GM23248 (cell line): ENCODE results near the gene FBXO42. TPM values are rescaled to one million over a fixed set of nuclear protein-coding genes. Genes with fewer than 3 reads are reported as not detected.

Experiments
- DNase-seq: peaks from one replicate; pipeline ENCODE4 v3.0.0-alpha.2; 2015
- H2AFZ ChIP-seq: fragments of 200-600 bp; sonication (generic); 2 replicates; pipeline ENCODE4 v1.6.1; 2016; ENCODE audit warnings: antibody characterized with exemption
- H3F3A ChIP-seq: fragments of 200-600 bp; sonication (generic); 2 replicates; pipeline ENCODE4 v1.6.1; 2016; ENCODE audit warnings: mild to moderate bottlenecking, antibody characterized with exemption, mixed run types; ENCODE audit not compliant: insufficient read depth
- H3K27ac ChIP-seq: fragments of 200-600 bp; sonication (generic); 2 replicates; pipeline ENCODE4 v1.5.1; 2016; ENCODE audit warnings: mild to moderate bottlenecking
- H3K27me3 ChIP-seq: fragments of 200-600 bp; sonication (generic); replicated peaks from 2 replicates; pipeline ENCODE4 v1.6.1; 2016; ENCODE audit warnings: mild to moderate bottlenecking; ENCODE audit not compliant: insufficient read depth
- H3K36me3 ChIP-seq: fragments of 200-600 bp; sonication (generic); 2 replicates; pipeline ENCODE4 v1.6.1; 2016; ENCODE audit warnings: low read depth, mild to moderate bottlenecking
- H3K4me1 ChIP-seq: fragments of 200-600 bp; sonication (generic); 2 replicates; pipeline ENCODE4 v1.6.1; 2016; ENCODE audit warnings: mild to moderate bottlenecking; ENCODE audit not compliant: insufficient read depth
- H3K4me2 ChIP-seq: fragments of 200-600 bp; sonication (generic); one replicate; pipeline ENCODE4 v1.6.1; 2016; ENCODE audit warnings: mild to moderate bottlenecking; ENCODE audit not compliant: unreplicated experiment
- H3K4me3 ChIP-seq: fragments of 200-600 bp; sonication (generic); 2 replicates; pipeline ENCODE4 v1.5.1; 2016; ENCODE audit warnings: mild to moderate bottlenecking
- H3K79me2 ChIP-seq: fragments of 200-600 bp; sonication (generic); 2 replicates; pipeline ENCODE4 v1.6.1; 2016; ENCODE audit warnings: mild to moderate bottlenecking; ENCODE audit not compliant: insufficient read depth
- H3K9ac ChIP-seq: fragments of 200-600 bp; sonication (generic); 2 replicates; pipeline ENCODE4 v1.6.1; 2016; ENCODE audit warnings: mild to moderate bottlenecking
- H3K9me2 ChIP-seq: fragments of 200-600 bp; sonication (generic); 2 replicates; pipeline ENCODE4 v1.6.1; 2016; ENCODE audit warnings: mixed run types, mild to moderate bottlenecking, moderate library complexity; ENCODE audit not compliant: insufficient read depth
- H3K9me3 ChIP-seq: fragments of 200-600 bp; sonication (generic); one replicate; pipeline ENCODE4 v1.6.1; 2017; ENCODE audit warnings: low read depth
- H4K20me1 ChIP-seq: fragments of 200-600 bp; sonication (generic); 2 replicates; pipeline ENCODE4 v1.6.0; 2016; ENCODE audit not compliant: insufficient read depth
- EZH2 ChIP-seq: fragments of 200-600 bp; sonication (generic); IDR thresholded peaks from 2 replicates; pipeline ENCODE4 v1.6.1; 2018; ENCODE audit warnings: antibody characterized with exemption, mild to moderate bottlenecking; ENCODE audit not compliant: insufficient read depth, poor library complexity, severe bottlenecking
- EZH2phosphoT487 ChIP-seq: fragments of 200-600 bp; sonication (generic); IDR thresholded peaks from 2 replicates; pipeline ENCODE4 v1.6.1; 2018; ENCODE audit warnings: antibody characterized with exemption, moderate library complexity, mild to moderate bottlenecking, low read depth; ENCODE audit not compliant: insufficient read depth
- WGBS, 2 experiments: methylation state at CpG; one replicate each; pipeline ENCODE4 v1.1.6; 2015 to 2017; ENCODE audit warnings: low lambda C conversion rate in 2 of 2, low coverage in 1 of 2; ENCODE audit errors: missing lambda C conversion rate in 2 of 2; 5-methylcytosine and 5-hydroxymethylcytosine counted together
- in situ Hi-C: fragments of 300-500 bp; cut with MboI; formaldehyde crosslinking; loops from 2 replicates; pipeline ENCODE4 v1.15.0; 2020
- polyA plus RNA-seq: library from polyadenylated mRNA; unstranded; fragments of >200 nt; fragmentation: Nextera tagmentation; extraction: Ambion mirVana; gene quantifications from 2 replicates; pipeline ENCODE4 v1.2.1, GENCODE V29; 2016
- total RNA-seq: library from RNA; depleted of rRNA; stranded (reverse); fragments of >200 nt; shearing (Covaris generic); gene quantifications from 2 replicates; pipeline ENCODE4 v1.2.3, GENCODE V29; 2014

The FBXO42 gene
- total and polyA plus RNA-seq, 2 experiments from 2014 or later = 17.1 to 20.2 TPM

DNA sequence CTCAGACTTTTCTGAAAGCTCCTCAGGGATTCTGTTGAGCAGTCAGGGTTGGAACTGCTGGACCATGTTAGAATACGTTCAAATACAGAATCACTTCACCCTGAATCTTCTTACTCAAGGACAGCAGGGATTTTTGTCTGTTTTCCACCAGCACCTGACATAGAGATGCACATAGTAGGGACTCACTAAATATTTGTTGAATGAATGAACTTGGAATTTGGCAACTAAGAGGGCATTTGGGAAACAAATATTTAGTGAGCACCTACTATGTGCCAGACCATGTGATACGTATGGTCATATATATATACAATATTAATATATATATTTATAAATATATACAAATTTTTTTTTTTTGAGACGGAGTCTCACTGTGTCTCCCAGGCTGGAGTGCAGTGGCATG, 4.6 kb upstream of the FBXO42 start:
- Histone ChIP-seq H2AFZ (no peak overlapping the region), H3K4me1 (peaks cover 4% of the 10 kb centered on the region), H3K36me3 (no peaks in the 10 kb centered on the region), H3K9ac (no peak overlapping the region), H3K9me3 (no peaks in the 10 kb centered on the region), H3K79me2 (peaks cover 3% of the 10 kb centered on the region), H3F3A (peaks cover 3% of the 10 kb centered on the region; the same call in 1 of the 2 replicates), H3K9me2 (no peaks in the 10 kb centered on the region), H4K20me1 (no peaks in the 10 kb centered on the region), H3K27me3 (no peaks in the 10 kb centered on the region), H3K27ac (no peak overlapping the region), H3K4me3 (no peak overlapping the region), H3K4me2 (no peak overlapping the region)
- no peak for DNase-seq
- WGBS, 2 experiments = 87 to 93% methylated on average over 3 of the region's 3 CpGs
- in situ Hi-C loops = loop anchor here (25.0 kb wide), 1 partner anchor 270 kb away; no protein-coding TSS in a partner anchor
- TF ChIP-seq EZH2 (no peak), EZH2phosphoT487 (no peak)

DNA sequence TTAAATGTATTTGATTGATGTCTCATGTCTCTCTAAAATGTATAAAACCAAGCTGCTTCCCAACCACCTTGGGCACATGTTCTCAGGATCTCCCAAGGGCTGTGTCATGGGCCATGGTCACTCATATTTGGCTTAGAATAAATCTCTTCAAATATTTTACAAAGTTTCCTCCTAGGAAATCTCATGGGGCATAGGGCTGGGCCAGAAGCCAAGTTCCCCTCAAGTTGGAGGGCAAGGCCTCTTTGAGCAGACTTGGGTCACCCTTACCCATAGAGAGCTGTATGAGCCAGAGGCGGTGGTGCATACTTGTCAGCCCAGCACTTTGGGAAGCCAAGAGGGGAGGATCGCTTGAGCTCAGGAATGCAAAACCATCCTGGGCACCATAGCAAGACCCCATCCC, 2.3 kb upstream of the FBXO42 start:
- Histone ChIP-seq H3K4me2 (no peak overlapping the region), H3K9me3 (no peaks in the 10 kb centered on the region), H3K9ac (no peak overlapping the region), H3K36me3 (no peaks in the 10 kb centered on the region), H2AFZ (no peak overlapping the region), H3F3A (peaks cover 14% of the 10 kb centered on the region), H3K27ac (no peak overlapping the region), H3K79me2 (peaks cover 25% of the 10 kb centered on the region), H3K4me3 (no peak overlapping the region), H3K4me1 (peaks cover 17% of the 10 kb centered on the region), H4K20me1 (peaks cover 5% of the 10 kb centered on the region; the same call in 1 of the 2 replicates), H3K27me3 (no peaks in the 10 kb centered on the region), H3K9me2 (no peaks in the 10 kb centered on the region)
- TF ChIP-seq EZH2 (no peak), EZH2phosphoT487 (no peak)
- no peak for DNase-seq
- WGBS, 2 experiments = 81 to 85% methylated on average over 2 of the region's 2 CpGs
- in situ Hi-C loops = loop anchor here (25.0 kb wide), 1 partner anchor 267 kb away; no protein-coding TSS in a partner anchor

- peaks cover 29% of the 10 kb centered on the region for H3F3A ChIP-seq
- peaks cover 7% of the 10 kb centered on the region; the same call in 1 of the 2 replicates for H4K20me1 ChIP-seq
- H2AFZ ChIP-seq = peak overlapping the region; percentile 97
- H3K4me1 ChIP-seq = peaks cover 33% of the 10 kb centered on the region
- peak overlapping the region; percentile 98 for H3K4me2 ChIP-seq
- H3K27me3 ChIP-seq = no peaks in the 10 kb centered on the region
- TF ChIP-seq EZH2phosphoT487 (no peak), EZH2 (no peak)
- in situ Hi-C loops = loop anchor here (25.0 kb wide), 1 partner anchor 266 kb away; no protein-coding TSS in a partner anchor
- no peaks in the 10 kb centered on the region for H3K9me3 ChIP-seq
- no peak for DNase-seq
- H3K79me2 ChIP-seq = peaks cover 41% of the 10 kb centered on the region
- 62 to 68% methylated on average over 11 of the region's 11 CpGs for WGBS, 2 experiments
- H3K36me3 ChIP-seq = no peaks in the 10 kb centered on the region
- H3K9me2 ChIP-seq = no peaks in the 10 kb centered on the region
- peak overlapping the region; percentile 84 for H3K4me3 ChIP-seq
- peak overlapping the region; percentile 83 for H3K27ac ChIP-seq
- peak overlapping the region; percentile 90 for H3K9ac ChIP-seq
Observed at GRCh38 chr1:16352842-16353535, 709 bp upstream of the FBXO42 start.

DNA sequence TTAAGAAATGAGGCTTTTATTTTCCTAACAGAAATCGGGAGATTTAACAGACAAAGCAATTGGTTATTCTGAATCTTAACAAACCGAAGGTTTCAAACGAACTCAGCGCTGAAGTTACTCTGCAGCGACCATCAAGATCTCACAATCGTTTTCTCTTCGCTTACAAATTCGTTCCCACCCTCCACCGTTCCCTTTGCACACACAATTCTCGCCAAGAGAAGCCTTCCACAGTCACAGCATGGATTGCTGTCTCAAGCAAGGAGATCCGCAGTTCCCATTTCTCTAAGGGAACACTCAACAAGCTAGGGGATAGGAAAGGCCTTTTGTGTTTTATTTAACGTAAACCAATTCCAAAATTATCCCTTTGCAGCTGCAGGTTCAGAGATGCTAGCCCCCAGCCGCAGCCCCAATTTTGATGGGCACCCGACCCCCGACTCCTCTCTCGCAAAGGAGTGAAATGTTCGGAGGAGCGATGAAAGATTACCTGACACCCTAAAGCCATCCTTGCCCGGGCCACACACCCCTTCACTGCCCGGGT, 755 bp downstream of the FBXO42 start:
- Histone ChIP-seq H3K27me3 (no peaks in the 10 kb centered on the region), H3K4me1 (peaks cover 33% of the 10 kb centered on the region), H3K79me2 (peaks cover 56% of the 10 kb centered on the region), H4K20me1 (peaks cover 7% of the 10 kb centered on the region; the same call in 1 of the 2 replicates), H3F3A (peaks cover 30% of the 10 kb centered on the region), H3K4me2 (peak overlapping the region; percentile 98), H2AFZ (peak overlapping the region; percentile 97), H3K9me3 (no peaks in the 10 kb centered on the region), H3K9me2 (no peaks in the 10 kb centered on the region), H3K9ac (peak overlapping the region; percentile 90), H3K4me3 (peak overlapping the region; percentile 84), H3K36me3 (no peaks in the 10 kb centered on the region), H3K27ac (peak overlapping the region; percentile 83)
- DNase-seq = peak; percentile 65
- 1 to 2% methylated on average over 20 of the region's 20 CpGs for WGBS, 2 experiments
- TF ChIP-seq EZH2 = no peak
- in situ Hi-C loops = loop anchor here (25.0 kb wide), 1 partner anchor 264 kb away; no protein-coding TSS in a partner anchor
